HCT116 (cell line): ENCODE data around the gene ZCCHC10. TPM values are rescaled to one million over a fixed set of nuclear protein-coding genes. Genes with fewer than 3 reads are reported as not detected.
A peak's percentile ranks its signal among the peaks of the same experiment; 100 is the strongest.

Experiments
- ATAC-seq: fragments of 200-7000 bp; cut with Tn5 transposase; 2 replicates; pipeline ENCODE4 v1.9.1; 2020; ENCODE audit warnings: mild to moderate bottlenecking, moderate library complexity
- BruUV-seq: library from RNA; stranded (reverse); fragments of 400-500 nt; replicated peaks from 2 replicates; lab custom pipeline; 2021; lab: Mats Ljungman, UMichigan
- CTCF ChIA-PET: fragments of 300-600 bp; sonication (Branson Sonifier 250); formaldehyde crosslinking; loops from one replicate; lab custom pipeline; 2021; ENCODE audit warnings: antibody characterized with exemption; lab: Charles Lee
- POLR2A ChIA-PET: fragments of 300-600, 350-600 bp; sonication (Branson Sonifier 250); formaldehyde crosslinking; loops from one replicate; lab custom pipeline; 2021; ENCODE audit warnings: antibody characterized with exemption; lab: Charles Lee
- RAD21 ChIA-PET, 2 experiments: fragments of 300-600 bp; sonication (Branson Sonifier 250); formaldehyde crosslinking; loops; one replicate each; lab custom pipeline; 2023; ENCODE audit warnings: low total read pairs in 2 of 2; ENCODE audit not compliant: uncharacterized antibody in 2 of 2, unreplicated experiment in 2 of 2, low non-redundant PET in 1 of 2; lab: Charles Lee
- DNase-seq: peaks from one replicate; pipeline ENCODE4 v3.0.0-alpha.2; 2010; ENCODE audit warnings: low read depth, low spot score
- H2AFZ ChIP-seq: fragments of 200-600 bp; shearing (Covaris generic), sonication (generic); 2 replicates; pipeline ENCODE4 v1.6.1; 2017; ENCODE audit warnings: low read depth, mixed run types, mixed read lengths, antibody characterized with exemption, low read length; ENCODE audit not compliant: poor library complexity, severe bottlenecking
- H3K27ac ChIP-seq: 2 replicates; pipeline ENCODE4 v1.5.1; 2012; ENCODE audit warnings: low read depth, low read length
- H3K27me3 ChIP-seq: fragments of 200-600 bp; sonication (generic); 2 replicates; pipeline ENCODE4 v1.6.1; 2016; ENCODE audit warnings: mixed run types, low read length, mixed read lengths; ENCODE audit not compliant: insufficient read depth
- H3K36me3 ChIP-seq, 2 experiments: fragments of 200-500 bp in 1 of 2; fragments of 200-600 bp in 1 of 2; sonication (Bioruptor generic) in 1 of 2; sonication (generic) in 1 of 2; 2 replicates each; pipeline versions ENCODE4 v1.5.1 to v1.6.1; 2014 to 2016; ENCODE audit warnings: low read length in 2 of 2, inconsistent platforms in 1 of 2, mixed read lengths in 1 of 2, mixed run types in 1 of 2; ENCODE audit not compliant: insufficient read depth in 2 of 2, control insufficient read depth in 1 of 2
- H3K4me1 ChIP-seq, 2 experiments: fragments of 200-600 bp in 1 of 2; sonication (generic) in 1 of 2; 2 replicates each; pipeline versions ENCODE4 v1.5.1 to v1.6.1; 2012 to 2017; ENCODE audit warnings: low read length in 2 of 2, inconsistent platforms in 1 of 2, mild to moderate bottlenecking in 1 of 2, mixed read lengths in 1 of 2, mixed run types in 1 of 2, moderate library complexity in 1 of 2; ENCODE audit not compliant: insufficient read depth in 2 of 2, control insufficient read depth in 1 of 2
- H3K4me2 ChIP-seq: fragments of 200-600 bp; sonication (generic); 2 replicates; pipeline ENCODE4 v1.6.1; 2017; ENCODE audit warnings: mixed run types, low read length, mixed read lengths
- H3K4me3 ChIP-seq, 2 experiments: fragments of 200-600 bp in 1 of 2; sonication (generic) in 1 of 2; replicated peaks in 1 of 2; 2 replicates each; pipeline ENCODE4 v1.5.1; 2011 to 2016; ENCODE audit warnings: low read length in 2 of 2, control low read depth in 1 of 2, low read depth in 1 of 2, mild to moderate bottlenecking in 1 of 2, mixed read lengths in 1 of 2, mixed run types in 1 of 2
- H3K79me2 ChIP-seq: fragments of 200-600 bp; sonication (generic); 2 replicates; pipeline ENCODE4 v1.6.1; 2017; ENCODE audit warnings: mild to moderate bottlenecking, mixed run types, low read length, moderate library complexity, mixed read lengths; ENCODE audit not compliant: insufficient read depth
- H3K9ac ChIP-seq: fragments of 200-600 bp; sonication (generic); 2 replicates; pipeline ENCODE4 v1.6.1; 2016; ENCODE audit warnings: low read length, mixed read lengths
- H3K9me2 ChIP-seq: fragments of 200-600 bp; sonication (generic), shearing (Covaris generic); 2 replicates; pipeline ENCODE4 v1.6.1; 2017; ENCODE audit warnings: mixed run types, mild to moderate bottlenecking, moderate library complexity; ENCODE audit not compliant: insufficient read depth
- H3K9me3 ChIP-seq, 2 experiments: fragments of 200-500 bp in 1 of 2; fragments of 200-600 bp in 1 of 2; sonication (Bioruptor generic) in 1 of 2; sonication (generic) in 1 of 2; 2 replicates each; pipeline ENCODE4 v1.6.1; 2014 to 2017; ENCODE audit warnings: low read length in 2 of 2, mixed read lengths in 2 of 2, inconsistent platforms in 1 of 2, low read depth in 1 of 2, mild to moderate bottlenecking in 1 of 2, mixed run types in 1 of 2, moderate library complexity in 1 of 2; ENCODE audit not compliant: control insufficient read depth in 1 of 2, insufficient read depth in 1 of 2
- H4K20me1 ChIP-seq: fragments of 200-600 bp; sonication (generic), shearing (Covaris generic); 2 replicates; pipeline ENCODE4 v1.6.1; 2017; ENCODE audit warnings: mixed run types, mild to moderate bottlenecking, moderate library complexity; ENCODE audit not compliant: insufficient read depth
- EGR1 ChIP-seq: IDR thresholded peaks from 2 replicates; pipeline ENCODE4 v1.6.1; 2012; ENCODE audit warnings: low read depth
- EZH2 ChIP-seq: fragments of 200-600 bp; sonication (generic); IDR thresholded peaks from 2 replicates; pipeline ENCODE4 v1.6.1; 2017; ENCODE audit warnings: antibody characterized with exemption, mixed run types
- POLR2AphosphoS5 ChIP-seq: IDR thresholded peaks from 2 replicates; pipeline ENCODE4 v1.6.1; 2011; ENCODE audit warnings: mild to moderate bottlenecking, low read depth, low read length, moderate library complexity
- SIN3A ChIP-seq: IDR thresholded peaks from 2 replicates; pipeline ENCODE4 v1.6.1; 2012; ENCODE audit warnings: low read depth
- TCF7L2 ChIP-seq: IDR thresholded peaks from 2 replicates; pipeline ENCODE4 v1.7.0; 2011; ENCODE audit warnings: borderline replicate concordance, inconsistent platforms; ENCODE audit not compliant: insufficient read depth, insufficient read length; ENCODE audit errors: extremely low read depth
- intact Hi-C: fragments of 100-400 bp; cut with micrococcal nuclease; formaldehyde crosslinking; loops from 2 replicates; pipeline ENCODE4 v1.10.0; 2022
- total RNA-seq: library from RNA; stranded (reverse); gene quantifications from one replicate; pipeline ENCODE4 v1.2.1, GENCODE V29; 2021; ENCODE audit not compliant: unreplicated experiment
- TF ChIP-seq, protein P1 (sequence below): IDR thresholded peaks from 2 replicates; pipeline ENCODE4 v1.6.1; 2011; ENCODE audit warnings: mild to moderate bottlenecking, low read length, moderate library complexity; ENCODE audit not compliant: insufficient replicate concordance; ENCODE audit errors: extremely low read depth
- TF ChIP-seq, protein P2 (sequence below), 3 experiments: fragments of 200-600 bp in 1 of 3; sonication (generic) in 1 of 3; IDR thresholded peaks in 2 of 3; conservative IDR thresholded peaks in 1 of 3; 2 replicates each; pipeline ENCODE4 v1.5.1; 2012 to 2017; ENCODE audit warnings: low read depth in 2 of 3, low read length in 2 of 3, antibody characterized with exemption in 1 of 3, borderline replicate concordance in 1 of 3, control low read depth in 1 of 3, mild to moderate bottlenecking in 1 of 3, mixed read lengths in 1 of 3, mixed run types in 1 of 3, moderate library complexity in 1 of 3; ENCODE audit not compliant: insufficient read depth in 1 of 3
- TF ChIP-seq, protein P3 (sequence below): IDR thresholded peaks from 2 replicates; pipeline ENCODE4 v1.6.1; 2012
- TF ChIP-seq, protein P4 (sequence below): IDR thresholded peaks from 2 replicates; pipeline ENCODE4 v1.6.1; 2012

The ZCCHC10 gene
- total RNA-seq, 1 experiment from 2014 or later, result 19.2 TPM

DNA sequence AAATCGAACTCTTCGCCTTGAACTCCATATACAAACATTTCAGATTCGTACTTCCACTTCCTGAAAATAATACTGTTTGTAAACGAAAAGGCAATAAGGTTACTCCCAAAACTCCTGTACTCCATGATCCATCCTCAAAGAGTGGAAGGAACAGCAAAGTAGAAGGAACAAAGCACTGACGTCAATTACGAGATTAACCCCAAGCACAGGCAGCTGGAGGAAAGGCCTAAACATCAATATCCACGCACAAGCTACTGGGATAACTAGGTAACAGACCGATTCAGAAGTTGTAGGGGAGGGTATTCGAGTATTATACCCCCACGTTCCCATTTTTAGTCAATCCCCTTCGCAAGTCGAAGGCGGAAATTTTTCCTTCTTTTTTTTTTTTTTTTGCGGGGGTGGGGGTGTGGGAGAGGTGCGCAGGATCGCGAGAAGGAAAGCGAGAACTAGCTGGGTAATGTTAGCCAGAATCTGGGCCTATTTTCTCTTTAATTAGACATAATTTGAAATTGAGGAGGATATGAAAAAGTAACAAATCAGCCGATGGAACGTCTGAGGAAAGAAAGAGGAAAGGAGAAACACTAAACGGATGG, 63.8 kb downstream of the ZCCHC10 start:
- TF ChIP-seq, protein P1, sequence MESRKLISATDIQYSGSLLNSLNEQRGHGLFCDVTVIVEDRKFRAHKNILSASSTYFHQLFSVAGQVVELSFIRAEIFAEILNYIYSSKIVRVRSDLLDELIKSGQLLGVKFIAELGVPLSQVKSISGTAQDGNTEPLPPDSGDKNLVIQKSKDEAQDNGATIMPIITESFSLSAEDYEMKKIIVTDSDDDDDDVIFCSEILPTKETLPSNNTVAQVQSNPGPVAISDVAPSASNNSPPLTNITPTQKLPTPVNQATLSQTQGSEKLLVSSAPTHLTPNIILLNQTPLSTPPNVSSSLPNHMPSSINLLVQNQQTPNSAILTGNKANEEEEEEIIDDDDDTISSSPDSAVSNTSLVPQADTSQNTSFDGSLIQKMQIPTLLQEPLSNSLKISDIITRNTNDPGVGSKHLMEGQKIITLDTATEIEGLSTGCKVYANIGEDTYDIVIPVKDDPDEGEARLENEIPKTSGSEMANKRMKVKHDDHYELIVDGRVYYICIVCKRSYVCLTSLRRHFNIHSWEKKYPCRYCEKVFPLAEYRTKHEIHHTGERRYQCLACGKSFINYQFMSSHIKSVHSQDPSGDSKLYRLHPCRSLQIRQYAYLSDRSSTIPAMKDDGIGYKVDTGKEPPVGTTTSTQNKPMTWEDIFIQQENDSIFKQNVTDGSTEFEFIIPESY, result peak; percentile 85
- TF ChIP-seq SIN3A (peak; percentile 24; the same call in 1 of the 2 replicates), POLR2AphosphoS5 (peak; percentile 31; the same call in 1 of the 2 replicates), TCF7L2 (peak; percentile 25), EZH2 (no peak), EGR1 (peak; percentile 94)
- TF ChIP-seq, protein P2, sequence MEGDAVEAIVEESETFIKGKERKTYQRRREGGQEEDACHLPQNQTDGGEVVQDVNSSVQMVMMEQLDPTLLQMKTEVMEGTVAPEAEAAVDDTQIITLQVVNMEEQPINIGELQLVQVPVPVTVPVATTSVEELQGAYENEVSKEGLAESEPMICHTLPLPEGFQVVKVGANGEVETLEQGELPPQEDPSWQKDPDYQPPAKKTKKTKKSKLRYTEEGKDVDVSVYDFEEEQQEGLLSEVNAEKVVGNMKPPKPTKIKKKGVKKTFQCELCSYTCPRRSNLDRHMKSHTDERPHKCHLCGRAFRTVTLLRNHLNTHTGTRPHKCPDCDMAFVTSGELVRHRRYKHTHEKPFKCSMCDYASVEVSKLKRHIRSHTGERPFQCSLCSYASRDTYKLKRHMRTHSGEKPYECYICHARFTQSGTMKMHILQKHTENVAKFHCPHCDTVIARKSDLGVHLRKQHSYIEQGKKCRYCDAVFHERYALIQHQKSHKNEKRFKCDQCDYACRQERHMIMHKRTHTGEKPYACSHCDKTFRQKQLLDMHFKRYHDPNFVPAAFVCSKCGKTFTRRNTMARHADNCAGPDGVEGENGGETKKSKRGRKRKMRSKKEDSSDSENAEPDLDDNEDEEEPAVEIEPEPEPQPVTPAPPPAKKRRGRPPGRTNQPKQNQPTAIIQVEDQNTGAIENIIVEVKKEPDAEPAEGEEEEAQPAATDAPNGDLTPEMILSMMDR (IDR thresholded peaks at IDR 0.05 in 2 of 3, conservative IDR thresholded peaks at IDR 0.05 in 1 of 3; ENCODE audit: borderline replicate concordance in 1 of 3, insufficient read depth in 1 of 3, low read depth in 2 of 3, low read length in 2 of 3), result no peak
- TF ChIP-seq, protein P3, sequence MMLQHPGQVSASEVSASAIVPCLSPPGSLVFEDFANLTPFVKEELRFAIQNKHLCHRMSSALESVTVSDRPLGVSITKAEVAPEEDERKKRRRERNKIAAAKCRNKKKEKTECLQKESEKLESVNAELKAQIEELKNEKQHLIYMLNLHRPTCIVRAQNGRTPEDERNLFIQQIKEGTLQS, result no peak
- TF ChIP-seq, protein P4, sequence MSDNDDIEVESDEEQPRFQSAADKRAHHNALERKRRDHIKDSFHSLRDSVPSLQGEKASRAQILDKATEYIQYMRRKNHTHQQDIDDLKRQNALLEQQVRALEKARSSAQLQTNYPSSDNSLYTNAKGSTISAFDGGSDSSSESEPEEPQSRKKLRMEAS, result 0 out of 2 replicates have a peak, but pooled peaks have one; percentile 37
- Histone ChIP-seq H3K9ac (peak overlapping the region; percentile 75), H3K9me2 (no peaks in the 10 kb centered on the region), H3K27me3 (no peaks in the 10 kb centered on the region), H3K9me3 (no peaks in the 10 kb centered on the region), H3K4me3 (peak overlapping the region; percentile 64 to 67), H2AFZ (no peak overlapping the region), H3K36me3 (peaks cover 0 to 6% of the 10 kb centered on the region in 2 experiments; a peak in 1 of 4 replicates), H3K27ac (peak overlapping the region; percentile 85), H4K20me1 (no peaks in the 10 kb centered on the region; the same call in 1 of the 2 replicates), H3K79me2 (peaks cover 58% of the 10 kb centered on the region), H3K4me2 (peak overlapping the region; percentile 90), H3K4me1 (peaks cover 10 to 25% of the 10 kb centered on the region in 2 experiments)
- BruUV-seq, result TSS peak; percentile 59
- DNase-seq (peak; percentile 32), ATAC-seq (0 out of 2 replicates have a peak, but pooled peaks have one; percentile 20)
- intact Hi-C loops, result loop anchor here (5.0 kb wide), 1 partner anchor 90 kb away; the partner anchor contains the start of gene HSPA4
- ChIA-PET RAD21 (no interaction called here), POLR2A (interaction anchor here (0.7 to 1.9 kb wide), 4 partner anchors 11 to 380 kb away, joined by 3 to 6 read pairs (median 4); partner anchors contain the start of gene HSPA4), CTCF (no interaction called here)
